GM19372 (cell line): Measurements from ENCODE around the gene MUSTN1.

Source experiments
- ATAC-seq: cut with Tn5 transposase; IDR thresholded peaks from one replicate; pipeline ENCODE4 v1.9.1; 2021; ENCODE audit warnings: mild to moderate bottlenecking, low read depth, moderate library complexity; ENCODE audit not compliant: unreplicated experiment

Gene MUSTN1

GRCh38 chr3:52809662-52810377 is 25.0 kb downstream of the MUSTN1 start:
- ATAC-seq = no peak

- ATAC-seq = no peak
Observed at GRCh38 chr3:52809149-52809548, 25.7 kb downstream of the MUSTN1 start.

GRCh38 chr3:52805270-52806039 is 29.4 kb downstream of the MUSTN1 start:
- ATAC-seq = no peak

GRCh38 chr3:52801839-52802238 is 33.0 kb downstream of the MUSTN1 start:
- no peak for ATAC-seq

- no peak for ATAC-seq
Observed at GRCh38 chr3:52800079-52800478, 34.7 kb downstream of the MUSTN1 start.

- no peak for ATAC-seq
Observed at GRCh38 chr3:52798978-52799476, 35.8 kb downstream of the MUSTN1 start.

GRCh38 chr3:52798376-52798977 is 36.3 kb downstream of the MUSTN1 start:
- no peak for ATAC-seq

- ATAC-seq = no peak
Observed at GRCh38 chr3:52796411-52796810, 38.4 kb downstream of the MUSTN1 start.

GRCh38 chr3:52795298-52795900 is 39.4 kb downstream of the MUSTN1 start:
- ATAC-seq = no peak

GRCh38 chr3:52794612-52795099 is 40.2 kb downstream of the MUSTN1 start, which contains the start of gene ITIH3:
Gene ITIH3, plus strand, starts transcription at chr3:52794796. Its CDS starts 8 bp downstream, at chr3:52794804.
- no peak for ATAC-seq

- no peak for ATAC-seq
Observed at GRCh38 chr3:52793702-52794611, 40.9 kb downstream of the MUSTN1 start.

GRCh38 chr3:52792961-52793695 is 41.7 kb downstream of the MUSTN1 start:
- ATAC-seq = no peak

- ATAC-seq = no peak
Observed at GRCh38 chr3:52792413-52792812, 42.4 kb downstream of the MUSTN1 start.

GRCh38 chr3:52791928-52792327 is 42.9 kb downstream of the MUSTN1 start:
- no peak for ATAC-seq

- no peak for ATAC-seq
Observed at GRCh38 chr3:52791366-52791765, 43.5 kb downstream of the MUSTN1 start.

- no peak for ATAC-seq
Observed at GRCh38 chr3:52790741-52791140, 44.1 kb downstream of the MUSTN1 start.

- ATAC-seq = no peak
Observed at GRCh38 chr3:52790337-52790736, 44.5 kb downstream of the MUSTN1 start.

GRCh38 chr3:52789746-52790040 is 45.1 kb downstream of the MUSTN1 start:
- no peak for ATAC-seq
